Measurements from ENCODE around the gene NRXN3. TPM values are rescaled to one million over a fixed set of nuclear protein-coding genes. Genes with fewer than 3 reads are reported as not detected.

Gene NRXN3
- total RNA-seq, 1 experiment from 2014 or later, result not detected

DNA sequence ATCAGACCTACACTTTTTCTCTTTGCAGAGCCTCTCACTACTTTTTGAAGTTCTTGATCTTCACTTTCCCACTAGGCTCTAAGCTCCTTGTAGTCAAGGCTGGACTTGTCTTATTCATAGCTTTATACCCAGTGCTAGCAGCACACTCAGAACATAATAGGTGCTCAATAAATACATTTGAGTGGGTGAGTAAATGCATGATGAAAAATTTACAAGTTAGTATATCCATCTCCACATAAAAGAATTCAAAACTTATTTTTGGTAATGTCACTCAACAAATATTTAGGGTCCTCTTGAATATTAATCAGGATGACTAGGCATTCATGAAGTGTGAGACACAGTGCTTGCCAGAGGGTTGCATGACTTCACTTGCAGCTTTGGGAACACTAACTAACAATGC is 52.6 kb downstream of the NRXN3 start (continued):
- TF ChIP-seq, protein P1, sequence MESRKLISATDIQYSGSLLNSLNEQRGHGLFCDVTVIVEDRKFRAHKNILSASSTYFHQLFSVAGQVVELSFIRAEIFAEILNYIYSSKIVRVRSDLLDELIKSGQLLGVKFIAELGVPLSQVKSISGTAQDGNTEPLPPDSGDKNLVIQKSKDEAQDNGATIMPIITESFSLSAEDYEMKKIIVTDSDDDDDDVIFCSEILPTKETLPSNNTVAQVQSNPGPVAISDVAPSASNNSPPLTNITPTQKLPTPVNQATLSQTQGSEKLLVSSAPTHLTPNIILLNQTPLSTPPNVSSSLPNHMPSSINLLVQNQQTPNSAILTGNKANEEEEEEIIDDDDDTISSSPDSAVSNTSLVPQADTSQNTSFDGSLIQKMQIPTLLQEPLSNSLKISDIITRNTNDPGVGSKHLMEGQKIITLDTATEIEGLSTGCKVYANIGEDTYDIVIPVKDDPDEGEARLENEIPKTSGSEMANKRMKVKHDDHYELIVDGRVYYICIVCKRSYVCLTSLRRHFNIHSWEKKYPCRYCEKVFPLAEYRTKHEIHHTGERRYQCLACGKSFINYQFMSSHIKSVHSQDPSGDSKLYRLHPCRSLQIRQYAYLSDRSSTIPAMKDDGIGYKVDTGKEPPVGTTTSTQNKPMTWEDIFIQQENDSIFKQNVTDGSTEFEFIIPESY (IDR thresholded peaks at IDR 0.05; ENCODE audit: extremely low read depth, insufficient replicate concordance, low read length), result no peak
- TF ChIP-seq ZNF274 (IDR thresholded peaks at IDR 0.05; ENCODE audit: low read depth, low read length) (no peak), JUND (IDR thresholded peaks at IDR 0.05) (no peak), ELF1 (IDR thresholded peaks at IDR 0.05; ENCODE audit: borderline replicate concordance, low read depth) (no peak)

DNA sequence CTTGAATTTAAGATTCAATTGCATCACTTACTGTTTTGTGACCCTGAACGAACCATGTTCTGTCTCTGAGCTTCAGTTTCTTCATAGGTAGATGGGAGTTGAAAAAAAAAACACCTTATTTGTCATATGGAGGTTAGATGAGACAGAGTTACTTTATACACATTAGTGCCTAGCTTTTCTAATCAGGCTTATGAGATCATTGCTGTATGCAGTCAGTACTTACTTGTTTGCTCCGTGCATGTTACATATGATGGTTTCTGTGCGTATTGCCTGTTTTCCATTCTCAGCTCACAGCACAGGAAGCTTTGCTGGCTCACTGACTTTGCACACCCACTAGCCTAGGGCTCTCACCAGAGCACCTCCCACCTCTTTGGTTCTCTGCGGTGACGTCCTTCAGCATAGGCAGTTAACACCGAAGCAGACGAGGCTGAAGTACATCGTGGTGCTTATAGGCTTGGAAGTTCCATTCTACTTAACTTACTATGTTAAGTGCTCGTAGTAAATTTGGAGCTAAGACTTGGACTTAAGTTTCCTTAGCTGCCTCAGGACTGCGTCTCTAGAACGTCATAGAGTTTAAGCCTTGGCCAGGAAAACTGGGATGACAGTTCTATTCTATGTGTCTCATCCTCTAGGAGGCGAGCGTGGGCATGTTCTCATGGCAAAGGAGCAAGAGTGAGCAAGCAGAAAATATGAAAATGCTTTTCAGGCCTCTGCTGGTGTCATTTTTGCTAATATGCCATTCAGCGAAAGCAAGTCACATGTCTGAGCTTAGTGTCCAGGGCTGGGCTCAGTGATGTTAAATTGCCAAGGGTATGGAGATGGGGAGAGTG is 57.3 kb downstream of the NRXN3 start:
- no peak overlapping the region for H3K9ac ChIP-seq (ENCODE audit: low read length)
- H3K4me1 ChIP-seq (ENCODE audit: control insufficient read depth in 1 of 2, insufficient read depth in 2 of 2, low read length in 2 of 2), result no peaks in the 10 kb centered on the region
- no TSS peak for BruUV-seq (replicated peaks)
- no peak overlapping the region for H2AFZ ChIP-seq (ENCODE audit: low read depth, low read length, poor library complexity, severe bottlenecking)
- no peaks in the 10 kb centered on the region for H3K9me2 ChIP-seq (ENCODE audit: insufficient read depth)
- ChIA-PET RAD21 (ENCODE audit: low non-redundant PET in 1 of 2, low total read pairs in 2 of 2, uncharacterized antibody in 2 of 2, unreplicated experiment in 2 of 2) (no interaction called here), CTCF (no interaction called here), POLR2A (no interaction called here)
- H3K9me3 ChIP-seq (ENCODE audit: control insufficient read depth in 1 of 2, insufficient read depth in 1 of 2, low read depth in 1 of 2, low read length in 2 of 2), result no peaks in the 10 kb centered on the region
- H3K4me3 ChIP-seq (replicated peaks in 1 of 2; ENCODE audit: low read depth in 1 of 2, low read length in 2 of 2), result no peak overlapping the region
- 0 out of 2 replicates have a peak, but pooled peaks have one; percentile 8 for TF ChIP-seq RAD21 (IDR thresholded peaks at IDR 0.05; ENCODE audit: low read depth)
- TF ChIP-seq TCF7L2 (IDR thresholded peaks at IDR 0.05; ENCODE audit: borderline replicate concordance, extremely low read depth, insufficient read depth, insufficient read length), result no peak
- no peak for TF ChIP-seq ZFX (IDR thresholded peaks at IDR 0.05)
- no peak for TF ChIP-seq EZH2phosphoT487 (IDR thresholded peaks at IDR 0.05; ENCODE audit: borderline replicate concordance)
- no peak for TF ChIP-seq CBX3 (IDR thresholded peaks at IDR 0.05; ENCODE audit: low read depth)
- no peak for TF ChIP-seq YY1 (IDR thresholded peaks at IDR 0.05; ENCODE audit: extremely low read depth, insufficient replicate concordance, low read depth, low read length)
- TF ChIP-seq, protein P1 (IDR thresholded peaks at IDR 0.05; ENCODE audit: extremely low read depth, insufficient replicate concordance, low read length), result no peak
- TF ChIP-seq ELF1 (IDR thresholded peaks at IDR 0.05; ENCODE audit: borderline replicate concordance, low read depth), result no peak
- TF ChIP-seq, protein P2, sequence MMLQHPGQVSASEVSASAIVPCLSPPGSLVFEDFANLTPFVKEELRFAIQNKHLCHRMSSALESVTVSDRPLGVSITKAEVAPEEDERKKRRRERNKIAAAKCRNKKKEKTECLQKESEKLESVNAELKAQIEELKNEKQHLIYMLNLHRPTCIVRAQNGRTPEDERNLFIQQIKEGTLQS (IDR thresholded peaks at IDR 0.05), result no peak
- TF ChIP-seq, protein P3, sequence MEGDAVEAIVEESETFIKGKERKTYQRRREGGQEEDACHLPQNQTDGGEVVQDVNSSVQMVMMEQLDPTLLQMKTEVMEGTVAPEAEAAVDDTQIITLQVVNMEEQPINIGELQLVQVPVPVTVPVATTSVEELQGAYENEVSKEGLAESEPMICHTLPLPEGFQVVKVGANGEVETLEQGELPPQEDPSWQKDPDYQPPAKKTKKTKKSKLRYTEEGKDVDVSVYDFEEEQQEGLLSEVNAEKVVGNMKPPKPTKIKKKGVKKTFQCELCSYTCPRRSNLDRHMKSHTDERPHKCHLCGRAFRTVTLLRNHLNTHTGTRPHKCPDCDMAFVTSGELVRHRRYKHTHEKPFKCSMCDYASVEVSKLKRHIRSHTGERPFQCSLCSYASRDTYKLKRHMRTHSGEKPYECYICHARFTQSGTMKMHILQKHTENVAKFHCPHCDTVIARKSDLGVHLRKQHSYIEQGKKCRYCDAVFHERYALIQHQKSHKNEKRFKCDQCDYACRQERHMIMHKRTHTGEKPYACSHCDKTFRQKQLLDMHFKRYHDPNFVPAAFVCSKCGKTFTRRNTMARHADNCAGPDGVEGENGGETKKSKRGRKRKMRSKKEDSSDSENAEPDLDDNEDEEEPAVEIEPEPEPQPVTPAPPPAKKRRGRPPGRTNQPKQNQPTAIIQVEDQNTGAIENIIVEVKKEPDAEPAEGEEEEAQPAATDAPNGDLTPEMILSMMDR (IDR thresholded peaks at IDR 0.05 in 2 of 3, conservative IDR thresholded peaks at IDR 0.05 in 1 of 3; ENCODE audit: borderline replicate concordance in 1 of 3, insufficient read depth in 1 of 3, low read depth in 2 of 3, low read length in 2 of 3), result peak in 2 of 3 experiments; percentile 11 to 35; a peak in 3 of 6 replicates
- no peak for TF ChIP-seq EZH2 (IDR thresholded peaks at IDR 0.05)
- no peak for TF ChIP-seq SIN3A (IDR thresholded peaks at IDR 0.05; ENCODE audit: low read depth)
- no peak for TF ChIP-seq EGR1 (IDR thresholded peaks at IDR 0.05; ENCODE audit: low read depth)
- peak; percentile 64 for ATAC-seq
- no peak overlapping the region for H3K4me2 ChIP-seq (ENCODE audit: low read length)
- H3K36me3 ChIP-seq (ENCODE audit: control insufficient read depth in 1 of 2, insufficient read depth in 2 of 2, low read length in 2 of 2), result no peaks in the 10 kb centered on the region
- H3K79me2 ChIP-seq (ENCODE audit: insufficient read depth, low read length), result no peaks in the 10 kb centered on the region
- DNase-seq (ENCODE audit: low read depth, low spot score), result no peak
- peaks cover 18% of the 10 kb centered on the region; the same call in 1 of the 2 replicates for H3K27me3 ChIP-seq (ENCODE audit: insufficient read depth, low read length)
- intact Hi-C loops (cut with micrococcal nuclease), result no loop called here
- H4K20me1 ChIP-seq (ENCODE audit: insufficient read depth), result no peaks in the 10 kb centered on the region
- no peak overlapping the region for H3K27ac ChIP-seq (ENCODE audit: low read depth, low read length)

Data from HCT116 (cell line).